ENCODE data around the gene BTBD9.

The BTBD9 gene

DNA sequence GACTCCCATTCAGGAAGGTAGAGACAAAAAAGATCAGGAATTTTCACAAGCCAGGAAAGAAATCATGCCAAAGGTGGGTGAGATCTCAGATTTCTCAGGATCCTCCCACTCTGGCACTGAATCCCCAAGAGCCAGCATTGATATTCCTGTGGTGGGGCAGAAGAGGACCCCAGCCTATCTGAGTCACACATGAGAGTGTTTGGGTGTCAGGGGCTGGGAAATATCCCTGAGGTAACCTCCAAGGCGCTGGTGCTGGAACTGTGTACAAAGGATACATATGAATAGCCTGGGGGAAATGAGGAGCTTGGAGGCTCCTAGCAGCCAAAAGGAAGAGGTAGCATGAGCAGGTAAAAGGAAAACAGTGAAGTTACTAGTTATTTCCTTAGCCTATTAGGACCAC lies 369.4 kb downstream of the BTBD9 start:
- no peak for DNase-seq

DNA sequence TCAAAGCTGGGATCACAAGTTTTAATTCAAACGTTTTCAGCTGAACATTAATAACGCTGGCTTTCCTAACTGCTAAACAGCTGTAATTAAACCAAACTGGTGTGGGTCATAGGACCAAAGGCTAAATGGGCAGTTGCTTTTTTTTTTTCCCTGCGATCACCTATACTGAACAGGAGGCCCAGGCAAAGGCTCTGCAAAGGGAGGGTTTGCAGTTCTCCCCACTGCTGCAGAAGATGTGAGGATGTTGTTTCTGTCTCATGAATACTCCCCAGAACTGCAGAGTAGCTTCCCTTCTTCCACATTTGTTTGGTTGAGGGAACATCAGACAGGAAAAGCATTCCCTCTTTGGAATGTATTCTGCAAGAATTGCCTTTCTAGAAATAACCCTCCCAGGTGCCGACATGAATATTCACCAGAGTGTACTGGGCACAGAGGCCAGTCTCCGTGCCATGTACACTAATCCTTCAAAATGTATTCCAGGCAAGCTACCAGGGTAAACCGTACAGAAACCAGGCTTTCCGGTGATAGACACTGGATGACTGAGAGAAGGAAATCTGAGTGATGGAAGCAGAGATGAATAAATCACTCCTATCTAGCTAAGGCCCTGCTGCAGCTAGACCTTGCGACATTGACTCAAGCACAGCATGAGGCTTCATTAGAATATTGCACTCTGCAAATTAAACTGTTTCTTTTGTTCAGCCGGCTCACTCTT lies 370.1 kb downstream of the BTBD9 start:
- no peak for DNase-seq

DNA sequence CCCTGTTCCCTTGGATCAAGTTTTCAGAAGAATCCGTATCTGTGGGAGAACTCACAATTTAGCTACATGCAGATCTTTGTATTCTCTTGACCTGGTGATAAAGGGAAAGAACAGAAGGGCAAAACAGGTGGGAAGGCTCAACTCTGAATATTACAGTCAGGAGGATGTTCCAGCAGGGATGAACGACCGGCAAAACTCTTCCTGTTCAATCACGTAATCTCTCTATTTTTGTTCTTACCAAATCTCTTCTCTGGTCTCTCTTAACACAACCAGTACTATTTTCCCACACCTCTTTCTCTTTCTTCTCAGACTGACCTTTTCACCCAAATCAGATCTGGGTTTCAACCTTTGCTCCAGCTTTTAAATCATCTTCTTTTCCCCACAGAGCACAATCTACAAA lies 371.4 kb downstream of the BTBD9 start:
- DNase-seq = no peak

DNA sequence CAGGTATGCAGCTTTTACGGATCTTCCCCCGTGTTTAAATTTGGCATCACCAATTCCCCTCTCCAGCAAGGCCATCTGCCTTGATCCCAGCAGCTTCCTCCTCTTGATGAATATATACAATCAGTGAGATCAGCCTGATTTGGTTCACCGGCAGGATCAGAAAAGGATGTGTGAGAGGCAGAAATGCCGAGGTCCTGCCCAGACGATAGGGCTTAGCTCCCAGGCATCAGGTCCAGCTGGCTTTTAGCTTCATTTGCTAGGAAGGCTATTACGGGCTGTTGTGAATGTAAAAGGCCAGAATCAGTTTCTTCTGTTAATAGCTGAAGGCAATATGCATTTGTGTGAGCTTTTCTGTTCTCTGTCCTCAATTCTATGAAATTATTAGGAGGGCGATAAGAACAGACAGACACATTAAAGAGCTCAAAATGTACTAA lies 372.8 kb downstream of the BTBD9 start:
- no peak for DNase-seq

DNA sequence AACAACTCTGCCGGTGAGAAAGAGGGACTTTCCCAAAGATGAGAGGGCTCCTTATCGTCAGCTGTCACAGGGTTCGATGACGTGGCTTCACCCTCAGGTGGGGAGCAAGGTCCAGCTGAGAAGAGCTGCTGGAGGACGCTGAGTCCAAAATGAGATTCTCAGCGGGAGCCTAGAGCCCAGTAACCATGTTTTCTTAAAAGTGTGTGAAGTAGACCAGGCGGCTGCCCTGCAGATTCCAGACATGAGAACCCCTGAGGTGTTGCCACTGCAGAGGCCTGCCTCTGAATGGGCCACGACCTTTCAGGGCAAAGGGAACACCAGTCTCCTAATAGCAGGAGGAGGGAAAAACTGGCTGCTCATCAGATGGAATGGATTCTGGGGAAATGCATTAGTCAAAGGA lies 375.1 kb downstream of the BTBD9 start:
- DNase-seq = no peak

GRCh38 chr6:38262609-38263008 lies 377.1 kb downstream of the BTBD9 start:
- no peak for DNase-seq

DNA sequence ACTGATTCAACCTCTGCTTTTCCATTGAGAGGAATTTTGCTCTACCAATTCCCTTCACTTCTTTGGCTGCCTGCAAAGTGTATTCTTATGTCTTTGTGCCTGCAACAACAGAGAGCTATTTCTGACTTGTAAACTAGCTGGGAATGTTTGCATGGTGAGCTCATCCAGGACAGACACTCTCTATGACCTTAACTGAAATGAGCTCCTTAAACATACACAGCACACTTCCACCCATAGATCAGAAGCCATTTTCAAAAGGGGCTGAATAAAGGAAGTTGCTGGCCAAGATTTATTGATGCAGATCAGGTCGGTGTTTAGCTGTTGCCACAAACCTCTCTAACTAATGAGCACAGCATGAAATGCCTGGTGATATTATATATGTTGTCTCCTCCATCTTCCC lies 377.7 kb downstream of the BTBD9 start:
- no peak for DNase-seq

- DNase-seq = no peak
Measured at GRCh38 chr6:38261626-38262025, 378.1 kb downstream of the BTBD9 start.

- DNase-seq = no peak
Measured at GRCh38 chr6:38259736-38260135, 380.0 kb downstream of the BTBD9 start.

- DNase-seq = no peak
Measured at GRCh38 chr6:38248500-38249234, 391.1 kb downstream of the BTBD9 start.

GRCh38 chr6:38245295-38245694 lies 394.4 kb downstream of the BTBD9 start:
- no peak for DNase-seq

DNA sequence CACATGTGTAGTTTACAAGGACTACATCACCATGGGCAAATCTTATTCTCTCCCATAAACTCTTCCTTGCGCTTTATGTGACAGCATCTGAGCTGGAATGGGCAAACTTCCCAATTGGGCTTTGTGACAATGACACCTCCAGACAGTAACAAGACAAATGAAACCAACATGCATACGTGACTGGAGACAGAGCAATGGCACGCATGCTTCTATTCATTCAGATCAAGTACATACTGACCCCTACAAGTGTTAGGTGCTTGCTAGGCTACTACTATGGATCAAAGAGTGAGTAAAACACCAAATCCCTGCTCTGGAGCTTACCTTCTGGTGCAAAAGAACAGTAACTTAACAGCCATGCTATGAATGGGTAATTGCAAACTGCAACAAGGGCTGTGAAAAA lies 394.9 kb downstream of the BTBD9 start:
- DNase-seq = no peak

GRCh38 chr6:38241200-38241871 lies 398.4 kb downstream of the BTBD9 start:
- DNase-seq = no peak

- DNase-seq = no peak
Measured at GRCh38 chr6:38239719-38240451, 399.8 kb downstream of the BTBD9 start.

DNA sequence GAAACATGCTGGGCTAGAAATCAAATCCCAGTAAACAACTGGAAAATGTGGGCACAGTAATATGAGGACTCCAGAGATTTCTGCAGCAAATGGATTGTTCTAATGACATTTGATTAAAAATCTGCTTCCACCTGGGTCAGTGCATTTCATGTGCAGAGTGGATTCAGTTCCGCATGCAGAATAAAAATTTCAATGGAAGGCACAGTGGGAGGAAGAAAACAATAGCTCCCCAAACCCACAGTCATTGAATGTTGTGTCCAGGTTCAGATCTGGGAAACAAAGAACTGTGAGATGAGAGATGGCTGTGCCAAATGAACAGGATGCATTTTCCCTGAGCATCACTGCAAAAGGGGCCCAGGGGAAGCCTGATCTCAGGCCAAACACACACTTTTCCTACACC lies 403.1 kb downstream of the BTBD9 start:
- no peak for DNase-seq

GRCh38 chr6:38234934-38235682 lies 404.6 kb downstream of the BTBD9 start:
- DNase-seq = no peak

DNA sequence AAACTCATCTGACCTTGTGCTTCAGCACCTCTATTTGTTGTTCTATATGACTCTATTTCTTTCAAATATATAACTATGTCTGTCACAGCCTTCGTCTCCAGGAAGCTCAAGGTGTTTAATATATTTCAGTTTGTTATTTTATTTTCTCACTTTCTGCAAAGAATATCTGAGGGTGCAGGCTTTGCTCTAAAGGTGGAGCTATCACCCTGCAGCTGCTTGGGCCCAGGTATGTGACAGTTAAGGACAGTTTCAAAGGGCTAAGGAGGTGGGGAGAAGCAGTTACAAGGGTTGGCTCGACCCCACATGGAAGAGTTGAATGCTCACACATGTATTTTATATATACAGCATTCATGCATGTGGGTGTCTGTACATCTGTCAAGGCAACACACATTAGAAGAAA lies 405.6 kb downstream of the BTBD9 start:
- no peak for DNase-seq

DNA sequence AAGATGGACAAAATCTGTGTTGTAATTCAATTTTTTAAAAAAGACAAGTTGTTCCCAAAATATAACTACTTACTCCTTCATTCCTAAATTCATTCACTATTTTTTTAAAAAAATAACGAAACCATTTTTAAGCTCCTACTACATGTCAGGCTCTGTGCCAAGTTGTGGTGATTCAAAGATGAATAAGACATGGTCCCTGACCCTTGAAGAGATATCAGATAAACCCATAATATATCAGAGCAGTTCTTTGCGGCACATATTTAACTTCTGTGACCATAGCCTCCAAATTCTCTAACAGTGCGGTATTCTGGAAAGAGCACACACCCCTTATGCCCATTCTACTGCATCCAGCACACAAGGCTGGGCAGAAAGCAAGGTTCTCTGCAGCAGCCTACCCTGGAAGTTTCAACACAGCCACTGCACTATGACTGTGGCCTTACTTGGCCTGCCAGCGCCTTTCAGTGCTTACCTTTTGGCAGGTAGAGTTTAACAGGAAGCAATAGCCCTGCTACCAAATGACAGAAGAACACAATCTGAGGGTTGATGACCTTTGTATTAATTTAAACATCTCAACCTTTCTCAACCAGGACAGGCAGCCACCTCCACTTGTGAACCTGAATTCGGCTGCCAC lies 406.5 kb downstream of the BTBD9 start:
- no peak for DNase-seq

GRCh38 chr6:38225766-38226165 lies 414.0 kb downstream of the BTBD9 start:
- DNase-seq = no peak

GRCh38 chr6:38221251-38221650 lies 418.5 kb downstream of the BTBD9 start:
- no peak for DNase-seq

GRCh38 chr6:38220069-38220723 lies 419.5 kb downstream of the BTBD9 start:
- no peak for DNase-seq

DNA sequence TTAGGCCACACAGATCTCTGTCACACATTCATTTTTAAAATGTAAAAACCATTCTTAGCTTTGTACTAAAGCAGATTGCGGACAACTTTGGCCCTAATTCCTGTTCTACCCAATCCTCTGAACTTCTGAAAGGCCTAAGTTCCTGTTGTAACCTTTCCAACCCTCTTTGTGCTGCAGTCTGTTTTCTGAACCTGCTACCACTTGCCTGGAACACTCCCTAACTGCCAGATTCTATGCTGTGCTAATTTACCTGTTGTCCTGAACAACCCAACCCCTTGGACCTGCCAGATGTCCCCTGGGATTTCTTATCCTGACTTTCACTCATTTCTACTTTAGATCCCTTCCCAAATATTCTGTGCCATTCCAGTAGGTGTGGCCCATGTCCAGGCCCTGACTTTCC lies 421.5 kb downstream of the BTBD9 start:
- DNase-seq = no peak
